Epithelial cell of esophagus (primary cell): ENCODE data around the gene MAPT.

ENCODE experiments used
- DNase-seq: peaks from one replicate; pipeline ENCODE4 v3.0.0; 2010; ENCODE audit warnings: low read depth
- H3K4me3 ChIP-seq: 2 replicates; pipeline ENCODE4 v1.5.1; 2011; ENCODE audit warnings: mild to moderate bottlenecking, low read length, control low read depth
- CTCF ChIP-seq: IDR thresholded peaks from 2 replicates; pipeline ENCODE4 v1.5.1; 2011; ENCODE audit warnings: low read depth, mild to moderate bottlenecking, low read length, control low read depth, inconsistent platforms; ENCODE audit not compliant: insufficient read depth; ENCODE audit errors: missing control alignments

Gene MAPT

GRCh38 chr17:45894022-45894784 lies at the start of gene MAPT:
Gene MAPT, plus strand, starts transcription at chr17:45894554. Its CDS starts 67,784 bp downstream, at chr17:45962338.
- DNase-seq: peak; percentile 85
- TF ChIP-seq CTCF: peak; percentile 56
- H3K4me3 ChIP-seq: peak within 1 kb of the TSS; percentile 55

GRCh38 chr17:45844695-45845375 lies 49.5 kb upstream of the MAPT start, which contains the start of gene SPPL2C:
Gene SPPL2C, plus strand, starts transcription at chr17:45844881. Its CDS starts 26 bp downstream, at chr17:45844907.
- no peak within 1 kb of the TSS for H3K4me3 ChIP-seq
- no peak for DNase-seq
- no peak for TF ChIP-seq CTCF

GRCh38 chr17:45845376-45846185 lies 48.8 kb upstream of the MAPT start:
- DNase-seq: no peak
- no peak for TF ChIP-seq CTCF
- H3K4me3 ChIP-seq: no peak overlapping the region

- no peak overlapping the region for H3K4me3 ChIP-seq
- DNase-seq: no peak
- TF ChIP-seq CTCF: no peak
These were observed 48.1 kb upstream of the MAPT start for GRCh38 chr17:45846223-45846622.

GRCh38 chr17:45846646-45847045 lies 47.7 kb upstream of the MAPT start:
- no peak overlapping the region for H3K4me3 ChIP-seq
- DNase-seq: no peak
- no peak for TF ChIP-seq CTCF

GRCh38 chr17:45847101-45847500 lies 47.3 kb upstream of the MAPT start:
- DNase-seq: no peak
- H3K4me3 ChIP-seq: no peak overlapping the region
- TF ChIP-seq CTCF: no peak
